Suprapubic skin (tissue), 4 donors: Measurements from ENCODE around the gene ABCD2.
"Not testable (repeated sequence)": the region's sequence is repeated elsewhere in the genome, so short reads cannot be mapped to it uniquely, and the experiment has no call there.

ENCODE experiments used
- EP300 ChIP-seq: sonication (generic); formaldehyde crosslinking; IDR thresholded peaks from one replicate; pipeline ENCODE4 v1.6.1; 2017; ENCODE audit warnings: antibody characterized with exemption
- POLR2A ChIP-seq, 2 donors: fragments of 450-650 bp; IDR thresholded peaks; one replicate each; pipeline ENCODE4 v1.6.1; 2017; ENCODE audit warnings: antibody characterized with exemption in 2 of 2, mild to moderate bottlenecking in 2 of 2, moderate library complexity in 2 of 2
- POLR2AphosphoS5 ChIP-seq, 3 donors: sonication (generic); formaldehyde crosslinking; IDR thresholded peaks; one replicate each; pipeline ENCODE4 v1.6.1; 2017; ENCODE audit warnings: antibody characterized with exemption in 3 of 3
- TF ChIP-seq, protein P1 (sequence below), 2 donors: fragments of 200-600 bp in 1 of 2; fragments of 450-650 bp in 1 of 2; sonication (generic) in 1 of 2; IDR thresholded peaks; one replicate each; pipeline ENCODE4 v1.5.1; 2016 to 2019; ENCODE audit warnings: antibody characterized with exemption in 2 of 2, mild to moderate bottlenecking in 1 of 2, moderate library complexity in 1 of 2

DNA sequence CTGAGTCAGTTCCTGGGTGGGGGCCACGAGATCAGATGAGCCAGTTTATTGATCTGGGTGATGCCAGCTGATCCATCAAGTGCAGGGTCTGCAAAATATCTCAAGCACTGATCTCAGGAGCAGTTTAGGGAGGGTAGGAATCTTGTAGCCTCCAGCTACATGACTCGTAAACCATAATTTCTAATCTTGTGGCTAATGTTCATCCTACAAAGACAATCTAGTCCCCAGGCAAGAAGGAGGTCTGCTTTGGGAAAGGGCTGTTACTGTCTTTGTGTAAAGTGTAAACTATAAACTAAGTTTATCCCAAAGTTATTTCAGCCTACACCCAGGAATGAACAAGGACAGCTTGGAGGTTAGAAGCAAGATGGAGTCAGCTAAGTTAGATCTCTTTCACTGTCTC is 75.4 kb downstream of the ABCD2 start:
- TF ChIP-seq, protein P1, sequence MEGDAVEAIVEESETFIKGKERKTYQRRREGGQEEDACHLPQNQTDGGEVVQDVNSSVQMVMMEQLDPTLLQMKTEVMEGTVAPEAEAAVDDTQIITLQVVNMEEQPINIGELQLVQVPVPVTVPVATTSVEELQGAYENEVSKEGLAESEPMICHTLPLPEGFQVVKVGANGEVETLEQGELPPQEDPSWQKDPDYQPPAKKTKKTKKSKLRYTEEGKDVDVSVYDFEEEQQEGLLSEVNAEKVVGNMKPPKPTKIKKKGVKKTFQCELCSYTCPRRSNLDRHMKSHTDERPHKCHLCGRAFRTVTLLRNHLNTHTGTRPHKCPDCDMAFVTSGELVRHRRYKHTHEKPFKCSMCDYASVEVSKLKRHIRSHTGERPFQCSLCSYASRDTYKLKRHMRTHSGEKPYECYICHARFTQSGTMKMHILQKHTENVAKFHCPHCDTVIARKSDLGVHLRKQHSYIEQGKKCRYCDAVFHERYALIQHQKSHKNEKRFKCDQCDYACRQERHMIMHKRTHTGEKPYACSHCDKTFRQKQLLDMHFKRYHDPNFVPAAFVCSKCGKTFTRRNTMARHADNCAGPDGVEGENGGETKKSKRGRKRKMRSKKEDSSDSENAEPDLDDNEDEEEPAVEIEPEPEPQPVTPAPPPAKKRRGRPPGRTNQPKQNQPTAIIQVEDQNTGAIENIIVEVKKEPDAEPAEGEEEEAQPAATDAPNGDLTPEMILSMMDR (IDR thresholded peaks at IDR 0.05) = not testable (repeated sequence)
- not testable (repeated sequence) for TF ChIP-seq POLR2A (IDR thresholded peaks at IDR 0.05); EP300; POLR2AphosphoS5 (IDR thresholded peaks at IDR 0.05)
